Endothelial cell of umbilical vein (primary cell): ENCODE measurements around the gene MAN1A1. TPM values are rescaled to one million over a fixed set of nuclear protein-coding genes. Genes with fewer than 3 reads are reported as not detected.

Source experiments
- BruUV-seq: library from RNA; stranded (reverse); fragments of 400-500 nt; replicated peaks from 2 replicates; lab custom pipeline; 2021; lab: Mats Ljungman, UMichigan
- CTCF ChIA-PET: fragments of 300-600, 350-600 bp; sonication (Branson Sonifier 250); formaldehyde crosslinking; loops from one replicate; lab custom pipeline; 2021; ENCODE audit warnings: antibody characterized with exemption, inconsistent platforms; lab: Charles Lee
- POLR2A ChIA-PET: fragments of 300-600, 350-600 bp; sonication (Branson Sonifier 250); formaldehyde crosslinking; loops from one replicate; lab custom pipeline; 2021; ENCODE audit warnings: antibody characterized with exemption, inconsistent platforms; lab: Charles Lee
- DNase-seq: peaks from one replicate; pipeline ENCODE4 v3.0.0-alpha.2; 2011; ENCODE audit warnings: low read depth, low spot score
- FAIRE-seq: peaks from 2 replicates; lab custom pipeline; 2011; peaks lifted over from hg19 to GRCh38; lab: Jason Lieb, UNC
- H2AFZ ChIP-seq: 2 replicates; pipeline ENCODE4 v1.6.0; 2012; ENCODE audit warnings: low read depth, low read length, control low read depth, inconsistent platforms
- H3K27ac ChIP-seq: 2 replicates; pipeline ENCODE4 v1.5.1; 2011; ENCODE audit warnings: low read depth, mild to moderate bottlenecking, control low read depth, low read length, moderate library complexity; ENCODE audit not compliant: insufficient read depth
- H3K27me3 ChIP-seq, 2 experiments: 2 replicates each; pipeline versions ENCODE4 v1.6.0 to v1.6.1; 2011; ENCODE audit warnings: low read length in 2 of 2, mixed read lengths in 1 of 2; ENCODE audit not compliant: control insufficient read depth in 2 of 2, insufficient read depth in 2 of 2
- H3K36me3 ChIP-seq, 2 experiments: 2 replicates in 1 of 2; 3 replicates in 1 of 2; pipeline ENCODE4 v1.5.1; 2011; ENCODE audit warnings: low read length in 2 of 2, mild to moderate bottlenecking in 1 of 2, moderate library complexity in 1 of 2; ENCODE audit not compliant: control insufficient read depth in 2 of 2, insufficient read depth in 2 of 2; ENCODE audit errors: extremely low read depth in 1 of 2
- H3K4me1 ChIP-seq: 3 replicates; pipeline ENCODE4 v1.5.1; 2011; ENCODE audit warnings: mild to moderate bottlenecking, low read length; ENCODE audit not compliant: control insufficient read depth, insufficient read depth; ENCODE audit errors: extremely low read depth
- H3K4me2 ChIP-seq: 2 replicates; pipeline ENCODE4 v1.6.1; 2011; ENCODE audit warnings: low read length, control low read depth, mixed read lengths; ENCODE audit not compliant: insufficient read depth
- H3K4me3 ChIP-seq, 3 experiments: fragments of 200-600 bp in 1 of 3; sonication (generic), shearing (Covaris generic) in 1 of 3; replicated peaks in 1 of 3; 2 replicates each; pipeline ENCODE4 v1.5.1; 2011 to 2016; ENCODE audit warnings: control low read depth in 3 of 3, low read length in 3 of 3, mild to moderate bottlenecking in 2 of 3, inconsistent platforms in 1 of 3, low read depth in 1 of 3, moderate library complexity in 1 of 3; ENCODE audit not compliant: insufficient read depth in 1 of 3
- H3K79me2 ChIP-seq: 2 replicates; pipeline ENCODE4 v1.6.0; 2012; ENCODE audit warnings: low read length, inconsistent platforms; ENCODE audit not compliant: control insufficient read depth, insufficient read depth
- H3K9ac ChIP-seq: replicated peaks from 2 replicates; pipeline ENCODE3; 2011; ENCODE audit warnings: low read length, control low read depth; ENCODE audit not compliant: insufficient read depth; ENCODE audit errors: extremely low read depth
- H3K9me1 ChIP-seq: replicated peaks from 3 replicates; pipeline ENCODE4 v1.6.0; 2011; ENCODE audit warnings: mild to moderate bottlenecking, low read length; ENCODE audit not compliant: control insufficient read depth, insufficient read depth; ENCODE audit errors: extremely low read depth
- H3K9me3 ChIP-seq: replicated peaks from 2 replicates; pipeline ENCODE4 v1.5.1; 2012; ENCODE audit warnings: low read length, inconsistent platforms; ENCODE audit not compliant: control insufficient read depth, insufficient read depth
- H4K20me1 ChIP-seq: replicated peaks from 2 replicates; pipeline ENCODE3; 2011; ENCODE audit warnings: mild to moderate bottlenecking, low read length; ENCODE audit not compliant: control insufficient read depth, insufficient read depth; ENCODE audit errors: extremely low read depth
- CTCF ChIP-seq, 2 donors: IDR thresholded peaks; 1 replicate in 1 of 2; 2 replicates in 1 of 2; pipeline ENCODE4 v1.5.1; 2011; ENCODE audit warnings: low read length in 2 of 2, mild to moderate bottlenecking in 2 of 2, moderate library complexity in 2 of 2, control low read depth in 1 of 2, inconsistent platforms in 1 of 2, low read depth in 1 of 2; ENCODE audit not compliant: insufficient read depth in 1 of 2; ENCODE audit errors: extremely low read depth in 1 of 2
- EZH2 ChIP-seq: IDR thresholded peaks from 2 replicates; pipeline ENCODE4 v1.6.1; 2012; ENCODE audit warnings: borderline replicate concordance, low read depth, mild to moderate bottlenecking, moderate library complexity, low read length, inconsistent platforms; ENCODE audit not compliant: severe bottlenecking
- FOS ChIP-seq: IDR thresholded peaks from 2 replicates; pipeline ENCODE4 v1.6.1; 2011; ENCODE audit warnings: mild to moderate bottlenecking, low read length, moderate library complexity, borderline replicate concordance; ENCODE audit not compliant: insufficient read depth
- GATA2 ChIP-seq: IDR thresholded peaks from 2 replicates; pipeline ENCODE4 v1.7.0; 2011; ENCODE audit warnings: low read depth, mild to moderate bottlenecking, moderate library complexity, mixed read lengths, low read length; ENCODE audit not compliant: insufficient read length, insufficient read depth
- JUN ChIP-seq: IDR thresholded peaks from 2 replicates; pipeline ENCODE4 v1.6.1; 2011; ENCODE audit warnings: borderline replicate concordance, low read depth; ENCODE audit not compliant: insufficient read length, insufficient read depth
- MAX ChIP-seq: IDR thresholded peaks from 2 replicates; pipeline ENCODE4 v1.6.1; 2011; ENCODE audit not compliant: insufficient read depth, insufficient read length
- MYC ChIP-seq: IDR thresholded peaks from one replicate; pipeline ENCODE4 v1.6.1; 2011; ENCODE audit warnings: mild to moderate bottlenecking, low read depth, low read length
- POLR2AphosphoS5 ChIP-seq: IDR thresholded peaks from 2 replicates; pipeline ENCODE4 v1.6.1; 2012; ENCODE audit warnings: low read depth, mild to moderate bottlenecking, control low read depth, low read length, moderate library complexity; ENCODE audit not compliant: insufficient read depth
- dilution Hi-C: fragments of 300-500 bp; cut with MboI; formaldehyde crosslinking; loops from one replicate; pipeline ENCODE4 v1.15.0; 2019; ENCODE audit warnings: low sequenced_read_pairs; ENCODE audit not compliant: extremely low pct_ligation_motif_present
- intact Hi-C: fragments of 100-400 bp; cut with micrococcal nuclease; formaldehyde crosslinking; loops from one replicate; pipeline ENCODE4 v1.10.0; 2022
- polyA plus RNA-seq, 4 experiments: library from polyadenylated mRNA; depleted of rRNA in 3 of 4; stranded (reverse) in 3 of 4; unstranded in 1 of 4; fragments of >200 nt; gene quantifications; 2 replicates each; pipeline versions ENCODE4 v1.2.1 to v1.2.3, GENCODE V29; 2011 to 2012; ENCODE audit warnings: missing spikeins in 1 of 4
- total RNA-seq: library from RNA; stranded (reverse); gene quantifications from 2 replicates; pipeline ENCODE4 v1.2.3, GENCODE V29; 2021

Gene MAN1A1
- total and polyA plus RNA-seq, 2 donors (not counting 3 experiments of a cell fraction or from before 2014, with no cell fraction given) = 3.3 to 12.9 TPM

GRCh38 chr6:119174085-119174445 lies 175.5 kb downstream of the MAN1A1 start:
- H3K4me3 ChIP-seq = no peak overlapping the region
- H3K4me1 ChIP-seq = no peaks in the 10 kb centered on the region
- POLR2A ChIA-PET = no interaction called here
- H3K27ac ChIP-seq = no peak overlapping the region
- H3K79me2 ChIP-seq = no peaks in the 10 kb centered on the region
- intact Hi-C loops = no loop called here
- CTCF ChIA-PET = no interaction called here
- no peaks in the 10 kb centered on the region for H3K36me3 ChIP-seq
- no TSS peak for BruUV-seq
- DNase-seq = no peak
- H3K9me1 ChIP-seq = no peaks in the 10 kb centered on the region
- no peaks in the 10 kb centered on the region for H4K20me1 ChIP-seq
- no peaks in the 10 kb centered on the region for H3K27me3 ChIP-seq
- TF ChIP-seq POLR2AphosphoS5 = no peak
- TF ChIP-seq MYC = no peak
- no peak for TF ChIP-seq MAX
- TF ChIP-seq FOS = no peak
- TF ChIP-seq JUN = no peak
- TF ChIP-seq EZH2 = no peak
- TF ChIP-seq CTCF (IDR thresholded peaks at IDR 0.05; ENCODE audit: extremely low read depth in 1 of 2, insufficient read depth in 1 of 2, low read depth in 1 of 2, low read length in 2 of 2) = no peak
- no peak for TF ChIP-seq GATA2
- no peak overlapping the region for H2AFZ ChIP-seq
- no peaks in the 10 kb centered on the region for H3K9me3 ChIP-seq
- dilution Hi-C loops = no loop called here
- H3K9ac ChIP-seq = no peak overlapping the region
- FAIRE-seq = no peak
- H3K4me2 ChIP-seq = no peak overlapping the region
